Brain microvascular endothelial cell (primary cell): ENCODE results near the gene LIMK1.
"Not testable (repeated sequence)": the region's sequence is repeated elsewhere in the genome, so short reads cannot be mapped to it uniquely, and the experiment has no call there.

Experiments
- DNase-seq: peaks from one replicate; pipeline ENCODE4 v3.0.0-alpha.2; 2020
- H3K27ac ChIP-seq: fragments of 250-450 bp; sonication (Bioruptor Pico); 2 replicates; pipeline ENCODE4 v1.5.1; 2020; ENCODE audit warnings: mild to moderate bottlenecking, moderate library complexity
- H3K27me3 ChIP-seq: fragments of 250-450 bp; sonication (Bioruptor Pico); replicated peaks from 2 replicates; pipeline ENCODE4 v1.5.1; 2020; ENCODE audit warnings: mild to moderate bottlenecking
- H3K36me3 ChIP-seq: fragments of 250-450 bp; sonication (Bioruptor Pico); replicated peaks from 2 replicates; pipeline ENCODE4 v1.5.1; 2020; ENCODE audit warnings: mild to moderate bottlenecking
- H3K4me3 ChIP-seq: 2 replicates; pipeline ENCODE4 v1.5.1; 2011; ENCODE audit warnings: low read depth, mild to moderate bottlenecking, control low read depth, low read length, moderate library complexity
- CTCF ChIP-seq: IDR thresholded peaks from 2 replicates; pipeline ENCODE4 v1.5.1; 2011; ENCODE audit warnings: low read depth, mild to moderate bottlenecking, moderate library complexity, low read length, control low read depth, inconsistent platforms; ENCODE audit errors: missing control alignments
- in situ Hi-C: cut with HindIII; loops from 2 replicates; pipeline ENCODE4 v1.10.0; 2017; ENCODE audit warnings: low sequenced_read_pairs, low pct_ligation_motif_present

The LIMK1 gene

GRCh38 chr7:74157605-74158004 is 74.0 kb downstream of the LIMK1 start:
- in situ Hi-C loops, result no loop called here
- no peak for DNase-seq
- Histone ChIP-seq H3K27ac (no peak overlapping the region), H3K36me3 (no peaks in the 10 kb centered on the region), H3K4me3 (no peak overlapping the region), H3K27me3 (no peaks in the 10 kb centered on the region)
- TF ChIP-seq CTCF, result no peak

- in situ Hi-C loops, result no loop called here
- peak; percentile 69 for TF ChIP-seq CTCF
Measured at GRCh38 chr7:74164985-74165456, 81.4 kb downstream of the LIMK1 start.

GRCh38 chr7:74165867-74166593 is 82.4 kb downstream of the LIMK1 start:
- TF ChIP-seq CTCF, result no peak
- Histone ChIP-seq H3K27me3 (no peaks in the 10 kb centered on the region), H3K36me3 (no peaks in the 10 kb centered on the region), H3K4me3 (no peak overlapping the region), H3K27ac (no peak overlapping the region)
- DNase-seq, result no peak
- in situ Hi-C loops, result no loop called here

More at GRCh38 chr7:74164985-74165456, 81.4 kb downstream of the LIMK1 start:
- Histone ChIP-seq H3K36me3 (no peaks in the 10 kb centered on the region), H3K4me3 (no peak overlapping the region), H3K27ac (no peak overlapping the region), H3K27me3 (no peaks in the 10 kb centered on the region)
- DNase-seq, result no peak

- H3K4me3 ChIP-seq, DNase-seq, H3K36me3 ChIP-seq, H3K27me3 ChIP-seq, in situ Hi-C loops, H3K27ac ChIP-seq: not testable (repeated sequence)
Measured at GRCh38 chr7:74167324-74167723, 83.7 kb downstream of the LIMK1 start.
